GM21381 (cell line): ENCODE measurements around the gene MCM3AP.
A peak's percentile ranks its signal among the peaks of the same experiment; 100 is the strongest.

ENCODE experiments used
- ATAC-seq: cut with Tn5 transposase; IDR thresholded peaks from one replicate; pipeline ENCODE4 v1.9.1; 2021; ENCODE audit warnings: mild to moderate bottlenecking, moderate library complexity; ENCODE audit not compliant: unreplicated experiment

MCM3AP gene

GRCh38 chr21:46285206-46285661 lies at the start of gene MCM3AP:
TSS of gene MCM3AP (minus strand) at chr21:46285611. CDS start at chr21:46285286, 325 bp downstream.
- ATAC-seq: no peak

- no peak for ATAC-seq
Measured at GRCh38 chr21:46334351-46335140, 49.1 kb upstream of the MCM3AP start.

DNA sequence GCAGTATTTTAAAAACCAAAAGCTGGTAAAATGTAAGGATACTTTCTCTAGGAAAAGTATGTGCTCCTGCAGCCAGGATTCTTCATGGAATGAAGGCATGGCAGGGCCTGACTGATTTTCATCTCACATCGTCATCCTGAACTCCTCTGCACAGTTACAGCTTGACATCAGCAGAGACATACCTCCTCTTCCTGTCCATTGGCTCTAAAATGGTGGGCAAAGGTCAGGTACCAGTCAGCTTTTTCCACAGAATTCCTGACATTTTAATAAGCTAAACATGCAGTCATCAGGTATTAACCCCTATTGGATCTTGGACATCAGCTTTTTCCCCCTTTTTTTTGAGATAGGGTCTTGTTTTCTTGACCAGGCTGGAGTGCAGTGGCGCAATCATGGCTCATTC lies 44.4 kb upstream of the MCM3AP start:
- ATAC-seq: no peak

- no peak for ATAC-seq
Measured at GRCh38 chr21:46328151-46328550, 42.7 kb upstream of the MCM3AP start.

DNA sequence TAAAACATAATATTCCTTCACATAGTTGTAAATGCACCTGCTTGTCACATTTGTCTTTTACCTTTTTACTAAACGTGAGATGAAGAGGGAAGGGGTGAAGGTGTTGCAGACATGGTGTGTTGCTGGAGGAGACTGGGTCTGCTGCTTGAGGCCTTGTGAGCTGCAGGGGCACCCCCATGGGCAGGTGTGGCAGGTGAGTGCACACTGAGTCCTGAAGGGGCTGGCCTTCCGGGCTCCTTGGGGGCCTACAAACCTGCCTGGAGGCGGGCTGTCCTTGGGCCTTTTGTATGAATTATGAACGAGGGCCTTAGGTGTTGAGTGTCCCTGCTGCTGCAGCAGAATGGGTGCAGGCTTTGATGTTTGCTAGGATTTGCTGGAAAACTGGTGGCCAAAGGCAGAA lies 42.3 kb upstream of the MCM3AP start:
- ATAC-seq: no peak

DNA sequence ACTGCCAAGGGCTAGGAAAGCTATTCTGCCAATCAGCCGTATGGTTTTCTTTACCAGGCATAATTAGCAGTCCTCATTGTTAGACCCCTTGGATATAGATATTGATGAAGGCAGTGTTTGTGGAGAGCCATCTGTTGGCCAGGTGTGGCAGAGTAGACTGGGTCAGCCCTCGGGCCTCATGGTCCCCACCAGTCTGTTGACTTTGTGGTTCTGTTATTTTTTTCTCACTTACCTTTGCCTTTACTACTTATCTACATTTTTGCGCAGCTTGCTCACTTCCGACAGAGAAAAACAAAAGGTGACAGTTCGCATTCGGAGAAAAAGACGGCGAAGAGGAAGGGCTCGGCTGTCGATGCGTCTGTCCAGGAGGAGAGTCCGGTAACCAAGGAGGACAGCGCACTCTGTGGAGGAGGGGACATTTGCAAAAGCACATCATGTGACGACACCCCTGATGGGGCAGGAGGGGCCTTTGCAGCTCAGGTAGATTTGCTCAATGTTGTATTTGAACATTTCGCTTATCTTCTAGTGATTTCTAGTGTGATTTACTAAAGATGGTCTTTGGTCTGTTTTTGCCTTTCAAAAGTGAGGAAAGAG lies 40.8 kb upstream of the MCM3AP start:
- ATAC-seq: no peak

- ATAC-seq: no peak
Measured at GRCh38 chr21:46325073-46325912, 39.9 kb upstream of the MCM3AP start.

DNA sequence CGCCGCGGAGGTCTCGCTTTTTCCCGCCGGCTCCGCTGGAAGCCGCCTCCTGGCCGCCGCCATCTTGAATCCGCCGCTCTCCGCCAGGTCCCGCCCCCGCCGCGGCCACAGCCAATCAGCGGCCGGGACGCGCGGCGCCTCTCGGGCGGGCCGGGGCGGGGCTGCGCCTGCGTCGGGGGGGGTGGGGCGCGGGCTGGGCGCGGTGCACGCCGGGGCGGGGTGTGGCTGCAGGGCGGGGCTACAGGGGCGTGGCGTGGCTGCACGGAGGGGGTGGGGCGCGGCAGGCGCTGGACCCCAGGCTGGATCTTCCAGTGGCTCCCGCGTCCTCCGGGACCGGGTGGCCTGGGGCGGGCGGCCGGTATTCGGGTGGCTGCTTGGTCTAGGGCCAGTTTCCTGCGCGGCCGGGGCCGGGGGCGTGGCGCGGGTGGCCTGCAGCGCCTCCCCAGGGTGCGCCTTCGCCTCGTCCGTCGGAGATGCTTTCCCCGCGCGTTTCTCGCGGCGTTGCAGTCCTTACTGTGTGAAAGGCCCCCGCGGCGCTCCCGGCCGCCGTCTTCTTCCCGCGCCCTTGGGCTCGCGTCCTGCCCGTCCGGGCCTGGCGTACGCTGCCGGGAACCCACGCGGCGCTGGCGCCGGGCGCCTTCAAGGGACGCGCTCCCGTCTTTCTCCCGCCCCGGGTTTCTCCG lies 39.1 kb upstream of the MCM3AP start:
- peak; percentile 59 for ATAC-seq

DNA sequence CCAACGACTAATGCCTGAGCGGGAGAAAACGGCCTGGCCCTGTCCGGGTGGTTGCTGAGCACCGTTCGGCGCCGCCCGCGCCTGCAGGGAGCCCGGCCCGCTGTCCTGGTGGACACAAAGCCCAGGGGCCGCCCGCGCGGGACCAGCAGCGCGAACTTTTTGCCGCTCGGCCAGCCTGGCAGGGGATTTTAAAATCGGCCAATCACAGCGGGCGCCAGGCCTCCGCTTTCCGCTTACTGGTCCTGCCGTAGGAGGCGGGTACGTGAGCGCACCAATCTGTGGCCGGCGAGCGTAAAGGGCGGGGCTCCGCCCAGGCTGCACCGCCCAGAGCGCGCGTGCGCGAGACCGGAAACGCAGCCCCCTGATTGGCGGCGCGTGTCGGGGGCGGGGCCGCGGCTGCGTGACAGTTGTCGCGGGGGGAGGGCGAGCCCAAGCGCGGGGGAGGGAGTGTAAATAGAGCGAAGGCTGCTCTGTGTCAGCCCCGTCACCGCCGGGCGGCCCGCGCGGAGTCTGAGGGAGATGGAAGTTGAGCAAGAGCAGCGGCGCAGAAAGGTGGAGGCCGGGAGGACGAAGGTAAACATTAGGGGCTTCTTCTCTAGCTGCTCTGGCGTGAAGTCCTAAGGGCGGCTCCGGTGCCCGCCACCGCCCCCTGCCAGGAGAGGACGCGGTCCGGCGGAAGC lies 38.4 kb upstream of the MCM3AP start, which contains the start of the genes C21orf58 and PCNT:
TSS of gene C21orf58 (minus strand) at position 161 of the 680 bp plus-strand sequence. CDS start 1,132 bp downstream, outside the sequence.
TSS of gene PCNT (plus strand) at position 447 of the 680 bp plus-strand sequence. CDS start at position 520, 73 bp downstream.
- peak; percentile 74 for ATAC-seq

DNA sequence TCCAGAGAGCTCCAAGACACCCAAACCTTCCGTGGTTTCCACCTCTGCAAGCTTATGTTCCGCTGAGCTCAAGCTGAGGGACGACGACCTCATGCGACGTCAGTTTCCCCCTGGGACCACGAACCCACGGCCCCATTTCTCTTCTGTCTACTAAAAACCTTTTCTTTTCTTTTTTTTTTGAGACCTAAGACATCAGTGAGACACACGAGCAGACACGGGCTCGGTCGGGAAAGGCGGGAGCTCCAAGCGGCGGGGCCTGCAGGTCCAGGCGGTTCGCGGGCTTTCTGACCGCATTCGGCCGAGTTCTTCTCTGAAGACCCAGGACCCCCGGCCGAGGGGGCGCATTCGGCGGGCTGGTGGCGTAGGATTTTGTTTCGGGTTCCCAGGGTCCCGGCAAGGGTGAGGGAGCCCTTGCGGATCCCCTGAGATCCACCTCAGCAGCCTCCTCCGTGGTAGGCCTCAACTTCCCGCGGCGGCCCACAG lies 37.9 kb upstream of the MCM3AP start:
- ATAC-seq: no peak

DNA sequence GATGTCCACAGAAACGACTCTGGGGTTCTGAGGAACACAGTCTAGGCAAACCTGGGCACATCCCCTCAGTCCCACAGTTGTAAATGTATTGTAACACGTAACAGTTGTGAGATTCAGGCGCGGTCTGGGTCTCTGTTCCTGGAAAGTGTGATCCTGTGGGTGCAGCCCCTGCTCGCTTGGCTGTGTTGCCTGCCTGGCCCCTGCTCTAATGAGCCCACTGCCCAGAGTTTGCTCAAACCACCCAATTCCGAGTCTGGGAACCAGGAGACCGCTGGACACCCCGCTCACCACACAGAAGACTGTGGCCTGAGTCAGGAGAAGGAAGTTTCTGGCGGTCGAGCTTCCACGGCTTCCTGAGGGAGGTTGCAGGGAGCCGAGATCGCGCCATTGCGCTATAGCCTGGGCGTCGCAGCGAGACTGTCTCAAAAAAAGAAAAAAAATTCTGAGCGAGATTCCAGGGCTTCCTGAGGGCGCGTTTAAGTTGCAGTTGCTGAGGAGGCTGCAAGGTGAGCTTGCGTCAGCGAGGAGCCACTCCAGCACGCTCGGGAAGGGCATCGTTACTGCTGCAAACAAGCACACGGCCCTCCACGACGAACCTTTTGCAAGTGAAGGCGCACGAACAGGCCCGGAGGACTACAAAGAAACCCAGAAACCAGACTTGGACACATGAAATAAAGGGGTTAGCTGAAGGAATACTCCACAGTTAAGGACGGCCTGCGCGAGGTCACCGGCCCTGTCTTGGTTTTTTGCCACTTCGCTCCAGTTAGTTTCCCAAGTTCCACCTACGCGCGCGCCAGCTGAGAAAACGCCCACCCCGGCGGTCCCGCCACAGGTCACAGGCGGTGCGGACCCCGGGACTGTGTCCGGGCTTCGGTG lies 37.2 kb upstream of the MCM3AP start:
- no peak for ATAC-seq

DNA sequence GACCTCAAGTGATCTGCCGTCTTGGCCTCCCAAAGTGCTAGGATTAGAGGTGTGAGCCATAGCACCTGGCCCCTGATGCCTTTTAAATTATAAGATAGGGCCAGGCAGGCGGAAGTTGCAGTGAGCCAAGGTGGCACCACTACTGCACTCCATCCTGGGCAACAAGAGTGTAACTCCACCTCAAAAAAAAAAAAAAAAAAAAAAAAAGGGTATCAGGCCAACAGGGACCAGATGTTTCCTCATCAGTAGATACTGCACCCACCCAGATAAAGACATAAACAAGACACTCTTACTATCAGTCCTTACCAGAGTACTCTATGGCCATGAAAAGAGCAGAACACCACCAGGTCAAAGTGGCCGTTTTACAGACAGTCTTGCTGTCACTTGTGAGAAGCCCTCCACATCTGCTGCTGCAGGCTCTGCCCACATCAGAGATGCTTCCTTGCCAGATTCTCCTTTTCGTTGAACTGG lies 35.0 kb upstream of the MCM3AP start:
- no peak for ATAC-seq

- no peak for ATAC-seq
Measured at GRCh38 chr21:46319186-46319585, 33.8 kb upstream of the MCM3AP start.

- ATAC-seq: no peak
Measured at GRCh38 chr21:46318464-46318845, 33.0 kb upstream of the MCM3AP start.

- ATAC-seq: no peak
Measured at GRCh38 chr21:46317710-46318463, 32.5 kb upstream of the MCM3AP start.

GRCh38 chr21:46316708-46317324 lies 31.4 kb upstream of the MCM3AP start:
- ATAC-seq: no peak

GRCh38 chr21:46314441-46315020 lies 29.1 kb upstream of the MCM3AP start:
- no peak for ATAC-seq
